ENCODE data around the gene UBA7. TPM values are rescaled to one million over a fixed set of nuclear protein-coding genes. Genes with fewer than 3 reads are reported as not detected.
"Not testable (repeated sequence)": the region's sequence is repeated elsewhere in the genome, so short reads cannot be mapped to it uniquely, and the experiment has no call there.

The UBA7 gene
- total RNA-seq, 1 donor from 2014 or later = 25.1 TPM

DNA sequence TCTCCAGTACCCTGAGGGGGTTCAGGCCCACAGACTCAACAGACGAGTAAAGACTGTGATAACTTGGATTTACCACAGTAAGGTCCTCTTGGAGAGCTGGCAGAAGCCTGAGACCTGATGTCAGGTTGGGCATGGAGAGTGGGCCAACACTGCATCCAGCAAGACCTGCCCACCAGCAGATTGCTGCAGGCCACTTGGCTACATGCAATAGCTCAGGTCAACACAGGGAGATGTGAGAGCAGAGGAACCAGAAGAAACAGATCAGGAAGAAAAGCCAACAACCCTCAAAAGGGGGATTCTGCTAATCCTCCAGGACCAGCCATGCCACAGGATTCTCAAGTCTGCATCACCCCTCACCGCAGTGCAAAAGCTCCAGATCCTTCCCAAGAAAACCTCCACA lies 25.7 kb downstream of the UBA7 start:
- H3K36me3 ChIP-seq = peaks cover 8% of the 10 kb centered on the region
- TF ChIP-seq, protein P1, sequence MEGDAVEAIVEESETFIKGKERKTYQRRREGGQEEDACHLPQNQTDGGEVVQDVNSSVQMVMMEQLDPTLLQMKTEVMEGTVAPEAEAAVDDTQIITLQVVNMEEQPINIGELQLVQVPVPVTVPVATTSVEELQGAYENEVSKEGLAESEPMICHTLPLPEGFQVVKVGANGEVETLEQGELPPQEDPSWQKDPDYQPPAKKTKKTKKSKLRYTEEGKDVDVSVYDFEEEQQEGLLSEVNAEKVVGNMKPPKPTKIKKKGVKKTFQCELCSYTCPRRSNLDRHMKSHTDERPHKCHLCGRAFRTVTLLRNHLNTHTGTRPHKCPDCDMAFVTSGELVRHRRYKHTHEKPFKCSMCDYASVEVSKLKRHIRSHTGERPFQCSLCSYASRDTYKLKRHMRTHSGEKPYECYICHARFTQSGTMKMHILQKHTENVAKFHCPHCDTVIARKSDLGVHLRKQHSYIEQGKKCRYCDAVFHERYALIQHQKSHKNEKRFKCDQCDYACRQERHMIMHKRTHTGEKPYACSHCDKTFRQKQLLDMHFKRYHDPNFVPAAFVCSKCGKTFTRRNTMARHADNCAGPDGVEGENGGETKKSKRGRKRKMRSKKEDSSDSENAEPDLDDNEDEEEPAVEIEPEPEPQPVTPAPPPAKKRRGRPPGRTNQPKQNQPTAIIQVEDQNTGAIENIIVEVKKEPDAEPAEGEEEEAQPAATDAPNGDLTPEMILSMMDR (IDR thresholded peaks at IDR 0.05; ENCODE audit: borderline replicate concordance) = no peak
- H3K27ac ChIP-seq (replicated peaks) = peak overlapping the region; percentile 96
- no peak for DNase-seq
- no peak overlapping the region for H3K4me3 ChIP-seq
- H3K9me3 ChIP-seq (replicated peaks) = no peaks in the 10 kb centered on the region
- H3K4me1 ChIP-seq = peaks cover 43% of the 10 kb centered on the region
- H3K27me3 ChIP-seq (ENCODE audit: low read depth) = no peaks in the 10 kb centered on the region
- intact Hi-C loops (cut with micrococcal nuclease) = no loop called here

DNA sequence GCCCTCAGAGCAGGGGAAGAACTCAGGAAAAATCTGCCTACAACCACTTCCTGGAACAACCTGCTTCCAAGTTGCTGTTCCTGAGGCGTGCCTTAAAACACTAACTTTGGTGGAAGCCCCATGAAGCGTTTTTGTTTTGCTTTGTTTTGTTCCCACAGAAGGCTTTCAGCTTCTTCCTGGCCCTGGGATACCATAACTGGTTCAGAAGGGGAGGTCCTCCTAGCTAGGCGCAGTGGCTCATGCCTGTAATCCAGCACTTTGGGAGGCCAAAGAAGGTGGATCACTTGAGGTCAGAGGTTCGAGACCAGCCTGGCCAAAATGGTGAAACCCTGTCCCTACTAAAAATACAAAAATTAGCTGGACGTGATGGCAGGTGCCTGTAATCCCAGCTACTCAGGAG lies 26.2 kb downstream of the UBA7 start:
- H3K27me3 ChIP-seq (ENCODE audit: low read depth) = no peaks in the 10 kb centered on the region
- DNase-seq = no peak
- intact Hi-C loops (cut with micrococcal nuclease) = no loop called here
- peaks cover 9% of the 10 kb centered on the region for H3K36me3 ChIP-seq
- peaks cover 46% of the 10 kb centered on the region for H3K4me1 ChIP-seq
- no peaks in the 10 kb centered on the region for H3K9me3 ChIP-seq (replicated peaks)
- H3K4me3 ChIP-seq = no peak overlapping the region
- peak overlapping the region; percentile 96 for H3K27ac ChIP-seq (replicated peaks)
- TF ChIP-seq, protein P1 (IDR thresholded peaks at IDR 0.05; ENCODE audit: borderline replicate concordance) = no peak

DNA sequence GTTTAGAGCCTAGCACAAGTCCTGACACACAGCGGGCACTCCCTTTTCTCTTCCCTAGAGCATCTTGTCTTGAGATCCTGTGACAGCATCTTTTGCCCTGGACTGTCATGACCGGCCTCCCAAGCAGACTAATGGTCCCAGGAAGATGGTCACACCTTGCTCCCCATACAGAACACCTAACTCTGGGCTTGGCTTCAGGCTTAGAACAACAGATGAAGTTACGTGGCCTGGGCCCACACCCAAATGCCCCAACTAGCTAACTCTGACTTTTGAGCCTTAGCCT lies 26.6 kb downstream of the UBA7 start:
- peaks cover 12% of the 10 kb centered on the region for H3K36me3 ChIP-seq
- no peaks in the 10 kb centered on the region for H3K27me3 ChIP-seq (ENCODE audit: low read depth)
- peak overlapping the region; percentile 96 for H3K27ac ChIP-seq (replicated peaks)
- H3K4me1 ChIP-seq = peaks cover 50% of the 10 kb centered on the region
- TF ChIP-seq, protein P1 (IDR thresholded peaks at IDR 0.05; ENCODE audit: borderline replicate concordance) = no peak
- no peak for DNase-seq
- no peaks in the 10 kb centered on the region for H3K9me3 ChIP-seq (replicated peaks)
- intact Hi-C loops (cut with micrococcal nuclease) = no loop called here
- H3K4me3 ChIP-seq = peak overlapping the region; percentile 96

DNA sequence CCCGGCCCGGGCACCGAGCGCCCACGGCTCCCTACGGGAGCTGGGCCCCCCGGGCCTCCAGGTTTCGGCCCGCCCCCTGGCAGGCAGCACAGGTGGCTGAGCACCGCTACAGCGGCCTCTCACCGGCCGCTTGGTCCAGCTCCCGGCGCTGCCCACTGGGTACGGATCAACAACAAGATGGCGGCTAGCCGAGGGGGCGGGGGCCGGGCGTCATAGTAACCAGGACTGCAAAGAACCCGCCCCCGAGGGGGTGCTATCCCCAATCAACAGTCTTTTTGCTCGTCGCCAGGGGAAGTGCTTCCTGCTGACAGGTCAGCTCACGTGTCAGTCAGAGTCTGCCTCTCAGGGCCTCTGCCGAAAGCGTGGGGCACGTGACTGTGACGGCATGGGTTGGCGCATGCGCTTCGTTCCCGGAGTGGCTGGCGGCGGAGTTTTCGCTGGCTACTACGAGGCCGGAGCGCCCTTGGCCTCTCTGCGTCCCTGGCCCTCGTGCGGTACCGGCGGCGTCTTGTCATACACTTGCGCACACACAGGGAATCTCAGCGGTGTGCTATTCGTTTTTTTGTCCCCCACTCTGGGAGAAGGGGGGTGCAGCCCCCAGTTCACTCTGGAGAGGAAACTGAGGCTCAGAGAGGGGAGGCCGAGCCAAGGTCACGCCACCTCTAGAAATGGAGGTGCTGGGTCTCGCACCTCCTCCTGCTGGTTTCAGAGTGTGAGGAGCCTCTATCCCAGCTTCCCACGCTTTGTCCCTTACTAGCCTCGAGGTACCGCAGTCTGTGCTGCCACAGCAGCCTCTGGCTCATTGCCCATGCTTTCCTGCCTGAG lies 27.2 kb downstream of the UBA7 start, which contains the start of gene IP6K1:
IP6K1 (minus strand) TSS at position 186 of the 825 bp plus-strand sequence. CDS start 38,502 bp downstream, outside the sequence.
- TF ChIP-seq, protein P1 (IDR thresholded peaks at IDR 0.05; ENCODE audit: borderline replicate concordance) = no peak
- intact Hi-C loops (cut with micrococcal nuclease) = no loop called here
- Histone ChIP-seq H3K27ac (replicated peaks) (peak within 1 kb of the TSS; percentile 96), H3K27me3 (ENCODE audit: low read depth) (no peaks in the 10 kb centered on the region), H3K9me3 (replicated peaks) (no peaks in the 10 kb centered on the region), H3K4me3 (peak within 1 kb of the TSS; percentile 96), H3K36me3 (peaks cover 15% of the 10 kb centered on the region), H3K4me1 (peaks cover 55% of the 10 kb centered on the region)
- DNase-seq = peak; percentile 100

DNA sequence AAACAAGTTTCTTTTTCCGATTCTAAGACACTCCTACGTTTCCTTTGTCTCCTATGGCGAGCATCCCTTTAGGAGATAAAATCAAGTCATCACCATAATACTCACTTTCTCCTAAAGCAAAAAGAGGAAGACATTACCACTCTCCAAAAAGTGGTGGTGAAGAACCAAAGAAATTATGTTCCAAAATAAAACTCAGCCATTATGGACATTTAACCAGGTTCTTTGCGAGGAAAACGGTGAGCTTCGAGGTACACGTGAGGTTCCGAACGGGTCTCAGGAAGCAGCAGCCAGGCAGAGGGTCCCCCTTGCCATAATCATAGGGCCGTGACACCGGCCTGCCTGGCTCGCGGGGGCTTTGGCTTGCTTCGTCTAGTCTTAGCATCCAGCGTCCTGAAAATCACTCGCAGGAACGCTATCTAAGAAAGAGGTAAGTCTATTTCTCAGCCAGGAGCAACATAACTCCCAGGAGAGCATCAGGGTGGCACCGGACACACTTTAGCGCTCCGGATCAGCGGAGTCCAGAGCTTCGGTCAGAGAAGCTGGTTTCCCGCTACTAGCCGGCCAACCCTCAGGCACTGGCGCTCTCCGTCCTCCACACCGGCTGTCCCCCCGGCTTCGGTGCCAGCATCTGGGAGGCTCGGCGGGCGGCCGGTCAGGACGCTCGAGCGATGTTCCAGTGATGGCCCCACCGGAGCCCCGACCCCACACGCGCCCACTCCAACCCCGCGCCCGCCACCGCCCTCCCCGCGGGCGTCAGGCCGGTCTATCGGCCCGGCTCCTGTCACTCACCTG lies 28.0 kb downstream of the UBA7 start:
- TF ChIP-seq, protein P1 (IDR thresholded peaks at IDR 0.05; ENCODE audit: borderline replicate concordance) = no peak
- intact Hi-C loops (cut with micrococcal nuclease) = no loop called here
- no peak for DNase-seq

DNA sequence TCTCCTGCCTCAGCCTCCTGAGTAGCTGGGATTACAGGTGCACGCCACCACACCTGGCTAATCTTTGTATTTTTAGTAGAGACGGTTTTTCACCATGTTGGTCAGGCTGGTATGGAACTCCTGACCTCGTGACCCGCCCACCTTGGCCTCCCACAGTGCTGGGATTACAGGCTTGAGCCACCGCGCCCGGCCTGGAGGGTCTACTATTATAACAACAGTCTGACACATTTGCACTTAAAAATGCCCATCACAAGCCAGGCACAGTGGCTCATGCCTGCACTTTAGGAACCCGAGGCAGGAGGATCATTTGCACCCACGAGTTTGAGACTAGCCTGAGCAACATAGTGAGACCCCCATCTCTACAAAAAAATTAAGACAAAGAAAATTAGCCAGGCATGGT lies 31.5 kb downstream of the UBA7 start:
- H3K4me3 ChIP-seq; H3K9me3 ChIP-seq (replicated peaks); H3K27ac ChIP-seq (replicated peaks); DNase-seq; intact Hi-C loops (cut with micrococcal nuclease); H3K27me3 ChIP-seq (ENCODE audit: low read depth): not testable (repeated sequence)
- peaks cover 26% of the 10 kb centered on the region for H3K36me3 ChIP-seq
- peaks cover 75% of the 10 kb centered on the region for H3K4me1 ChIP-seq

More for the DNA sequence above, 28.0 kb downstream of the UBA7 start:
- Histone ChIP-seq H3K4me3 (peak overlapping the region; percentile 96), H3K36me3 (peaks cover 21% of the 10 kb centered on the region), H3K4me1 (peaks cover 63% of the 10 kb centered on the region), H3K9me3 (replicated peaks) (no peaks in the 10 kb centered on the region), H3K27me3 (ENCODE audit: low read depth) (no peaks in the 10 kb centered on the region), H3K27ac (replicated peaks) (peak overlapping the region; percentile 96)
